Adrenal gland (tissue), 12 donors: ENCODE measurements around the gene SCAPER. TPM values are rescaled to one million over a fixed set of nuclear protein-coding genes. Genes with fewer than 3 reads are reported as not detected.
"Not testable (repeated sequence)": the region's sequence is repeated elsewhere in the genome, so short reads cannot be mapped to it uniquely, and the experiment has no call there.

Experiments used
- DNase-seq, 7 donors: peaks; one replicate each; pipeline ENCODE4 v3.0.0-alpha.2; 2019 to 2020
- H3K27ac ChIP-seq, 5 donors: fragments of 200-600 bp; sonication (generic) in 4 of 5; 1 replicate in 3 of 5; 2 replicates in 2 of 5; pipeline versions ENCODE4 v1.5.1 to v1.8.0; 2016 to 2020; ENCODE audit warnings: mild to moderate bottlenecking in 1 of 5
- H3K27me3 ChIP-seq: fragments of 200-600 bp; 2 replicates; pipeline ENCODE4 v1.8.0; 2021
- H3K36me3 ChIP-seq, 2 donors: fragments of 200-600 bp; replicated peaks in 1 of 2; 1 replicate in 1 of 2; 2 replicates in 1 of 2; pipeline versions ENCODE4 v1.5.1 to v1.8.0; 2018 to 2022
- H3K4me1 ChIP-seq, 2 donors: fragments of 200-600 bp; replicated peaks in 1 of 2; 1 replicate in 1 of 2; 2 replicates in 1 of 2; pipeline versions ENCODE4 v1.5.1 to v1.8.0; 2018 to 2021
- H3K4me3 ChIP-seq, 4 donors: fragments of 200-600 bp; sonication (generic) in 3 of 4; one replicate each; pipeline ENCODE4 v1.5.1; 2016 to 2018
- H3K9me3 ChIP-seq, 3 donors: fragments of 200-600 bp; sonication (generic) in 1 of 3; replicated peaks in 1 of 3; 1 replicate in 2 of 3; 2 replicates in 1 of 3; pipeline versions ENCODE4 v1.5.1 to v1.8.0; 2016 to 2021
- CTCF ChIP-seq, 6 experiments: fragments of 450-650 bp in 4 of 6; fragments of 200-600 bp in 2 of 6; sonication (generic) in 1 of 6; IDR thresholded peaks; 1 replicate in 5 of 6; 2 replicates in 1 of 6; pipeline versions ENCODE4 v1.5.1 to v1.8.0; 2016 to 2021; ENCODE audit warnings: antibody characterized with exemption in 6 of 6, mild to moderate bottlenecking in 2 of 6, moderate library complexity in 1 of 6
- POLR2A ChIP-seq, 2 donors: fragments of 450-650 bp; IDR thresholded peaks; one replicate each; pipeline ENCODE4 v1.6.1; 2017; ENCODE audit warnings: antibody characterized with exemption in 2 of 2, mild to moderate bottlenecking in 2 of 2, moderate library complexity in 1 of 2
- WGBS, 4 donors: extraction: QIAGEN DNeasy Blood & Tissue Kit in 2 of 4; methylation state at CpG; one replicate each; pipeline versions ENCODE4 v1.1.5 to v1.1.7; 2013 to 2017; 5-methylcytosine and 5-hydroxymethylcytosine counted together
- intact Hi-C, 2 donors: fragments of 100-400 bp; cut with DNase I; formaldehyde crosslinking; loops; one replicate each; pipeline versions ENCODE4 v1.14.1 to v1.15.0; 2022 to 2023
- polyA plus RNA-seq, 3 donors: library from polyadenylated mRNA; stranded (reverse); fragments of 200-250 nt in 2 of 3; fragments of 350-450 nt in 1 of 3; fragmentation: Illumina TruSeq in 1 of 3; extraction: RNeasy Lipid Tissue Mini Kit (QIAGEN cat#74804) in 1 of 3; gene quantifications; one replicate each; pipeline ENCODE4 v1.2.3, GENCODE V29; 2013 to 2014
- total RNA-seq, 9 donors: library from RNA; depleted of rRNA in 4 of 9; stranded (reverse); fragments of >200 nt in 4 of 9; fragments of 120-200 nt in 1 of 9; fragmentation: NEBNext Ultra II Directional in 1 of 9; extraction: Animal tissue kit (Norgen Biotek cat#: 25700) in 1 of 9; gene quantifications; one replicate each; pipeline versions ENCODE4 v1.1.0 to v1.2.4, GENCODE V29; 2013 to 2023
- donor health status: healthy with polysubstance abuse.
- donor health status: Bipolar disorder and iron deficiency.
- donor health status: DM: yes; HTN: yes; CAD: no.
- donor health status: DM: no; HTN: no; CAD: no.
- donor health status: DM: no; HTN: no; CAD: no.
- donor health status: DM: yes; HTN: yes; CAD: no.

SCAPER gene
- total and polyA plus RNA-seq, 12 donors, result 3.9 to 95.3 (median 24.1) TPM

DNA sequence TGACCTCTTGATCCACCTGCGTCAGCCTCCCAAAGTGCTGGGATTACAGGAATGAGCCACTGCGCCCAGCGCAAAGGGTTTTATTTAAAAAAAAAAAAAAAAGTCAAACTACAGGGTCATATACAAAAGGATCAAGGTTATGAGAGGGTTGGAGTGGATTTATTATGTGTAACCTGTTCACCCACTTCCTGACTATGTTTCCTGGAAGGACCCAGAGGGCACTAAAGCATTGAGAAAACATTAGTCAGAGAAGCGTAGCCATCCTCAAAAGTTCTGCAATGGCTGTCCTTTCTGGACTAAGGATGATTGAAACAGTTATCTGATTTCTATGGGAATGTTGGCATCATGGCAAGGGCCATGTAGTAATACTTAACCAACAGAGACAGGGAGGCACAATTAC lies 7.3 kb upstream of the SCAPER start:
- no peaks in the 10 kb centered on the region for H3K36me3 ChIP-seq
- H3K4me3 ChIP-seq, result no peak overlapping the region
- intact Hi-C loops, result no loop called here
- no peak for DNase-seq
- no peaks in the 10 kb centered on the region for H3K9me3 ChIP-seq
- no peaks in the 10 kb centered on the region for H3K27me3 ChIP-seq
- no peaks in the 10 kb centered on the region for H3K4me1 ChIP-seq
- no peak overlapping the region for H3K27ac ChIP-seq
- WGBS, 4 donors, result 70 to 87% (median 80%) methylated on average over 4 of the region's 4 CpGs
- TF ChIP-seq POLR2A (IDR thresholded peaks at IDR 0.05), result no peak
- no peak for TF ChIP-seq CTCF (IDR thresholded peaks at IDR 0.05)

GRCh38 chr15:76905855-76906254 lies 715 bp upstream of the SCAPER start:
- Histone ChIP-seq H3K4me1 (peaks cover 14 to 32% of the 10 kb centered on the region in 2 donors), H3K36me3 (no peaks in the 10 kb centered on the region), H3K4me3 (peak overlapping the region in 2 of 4 donors; percentile 87), H3K9me3 (no peaks in the 10 kb centered on the region), H3K27ac (peak overlapping the region in 4 of 5 donors; percentile 79 to 93 (median 92)), H3K27me3 (no peaks in the 10 kb centered on the region)
- intact Hi-C loops, result no loop called here
- no peak for DNase-seq
- WGBS, 4 donors, result 36 to 43% (median 40%) methylated on average over 9 of the region's 9 CpGs
- TF ChIP-seq CTCF (IDR thresholded peaks at IDR 0.05), result no peak

DNA sequence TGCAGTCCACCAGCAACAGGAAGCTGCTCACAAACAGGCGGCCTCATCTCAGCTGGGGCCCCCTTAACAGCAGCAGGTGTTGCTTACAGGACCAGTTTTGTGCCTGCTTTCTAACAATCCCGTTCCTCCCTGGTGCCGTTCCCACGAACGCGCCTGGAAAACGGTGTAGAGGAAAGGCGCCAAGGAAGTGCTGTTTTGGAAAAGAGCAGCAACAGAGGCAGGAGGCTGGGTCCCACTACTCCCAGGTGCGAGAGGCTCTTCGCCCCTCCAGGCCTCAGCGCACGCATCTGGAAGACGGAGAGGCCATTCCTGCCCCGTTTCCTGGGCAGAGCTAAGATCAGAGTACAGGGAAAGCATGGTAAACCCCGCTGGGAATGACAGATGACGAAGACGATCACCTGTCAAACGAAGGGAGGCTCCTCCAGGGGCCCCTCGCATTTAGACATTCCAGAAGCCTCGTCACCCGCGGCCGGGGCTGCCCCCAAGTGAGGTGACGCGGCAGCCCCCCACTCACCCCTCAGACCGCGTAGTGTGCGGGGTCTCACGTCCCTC lies 603 bp downstream of the SCAPER start:
- Histone ChIP-seq H3K27ac (peak overlapping the region; percentile 63 to 93 (median 92)), H3K9me3 (no peaks in the 10 kb centered on the region), H3K4me3 (peak overlapping the region; percentile 71 to 91 (median 87)), H3K36me3 (no peaks in the 10 kb centered on the region), H3K4me1 (peaks cover 14 to 32% of the 10 kb centered on the region in 2 donors), H3K27me3 (no peaks in the 10 kb centered on the region)
- TF ChIP-seq POLR2A (IDR thresholded peaks at IDR 0.05), result no peak
- intact Hi-C loops, result no loop called here
- DNase-seq, result peak in 6 of 7 donors; percentile 20 to 61 (median 31)
- WGBS, 4 donors, result 1 to 4% (median 2%) methylated on average over 3 to 29 of the region's 29 CpGs

GRCh38 chr15:76903251-76903681 lies 1.9 kb downstream of the SCAPER start:
- H3K4me1 ChIP-seq, result peaks cover 14 to 32% of the 10 kb centered on the region in 2 donors
- no peaks in the 10 kb centered on the region for H3K27me3 ChIP-seq
- no peaks in the 10 kb centered on the region for H3K36me3 ChIP-seq
- DNase-seq, result peak in 1 of 7 donors; percentile 8
- intact Hi-C loops, result no loop called here
- H3K9me3 ChIP-seq, result no peaks in the 10 kb centered on the region
- H3K27ac ChIP-seq, result peak overlapping the region in 4 of 5 donors; percentile 1 to 92 (median 68)
- no peak overlapping the region for H3K4me3 ChIP-seq
- TF ChIP-seq CTCF (IDR thresholded peaks at IDR 0.05) (peak in 3 of 6 experiments; percentile 17 to 31 (median 30)), POLR2A (IDR thresholded peaks at IDR 0.05) (no peak)

- no peak overlapping the region for H3K4me3 ChIP-seq
- H3K4me1 ChIP-seq, result peaks cover 14 to 32% of the 10 kb centered on the region in 2 donors
- H3K9me3 ChIP-seq, result no peaks in the 10 kb centered on the region
- H3K27me3 ChIP-seq, result no peaks in the 10 kb centered on the region
- TF ChIP-seq CTCF (IDR thresholded peaks at IDR 0.05) (no peak), POLR2A (IDR thresholded peaks at IDR 0.05) (no peak)
- no peak overlapping the region for H3K27ac ChIP-seq
- no peak for DNase-seq
- intact Hi-C loops, result no loop called here
- 97 to 100% (median 98%) methylated on average over 2 of the region's 2 CpGs for WGBS, 4 donors
- no peaks in the 10 kb centered on the region for H3K36me3 ChIP-seq
These were observed 3.2 kb downstream of the SCAPER start for GRCh38 chr15:76901965-76902364.

DNA sequence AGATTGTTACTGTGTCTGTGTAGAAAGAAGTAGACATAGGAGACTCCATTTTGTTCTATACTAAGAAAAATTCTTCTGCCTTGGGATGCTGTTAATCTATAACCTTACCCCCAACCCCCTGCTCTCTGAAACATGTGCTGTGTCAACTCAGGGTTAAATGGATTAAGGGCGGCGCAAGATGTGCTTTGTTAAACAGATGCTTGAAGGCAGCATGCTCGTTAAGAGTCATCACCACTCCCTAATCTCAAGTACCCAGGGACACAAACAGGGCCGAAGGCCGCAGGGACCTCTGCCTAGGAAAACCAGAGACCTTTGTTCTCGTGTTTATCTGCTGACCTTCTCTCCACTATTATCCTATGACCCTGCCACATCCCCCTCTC lies 5.2 kb downstream of the SCAPER start:
- WGBS, 4 donors, result 28 to 70% (median 60%) methylated on average over 2 to 4 of the region's 6 CpGs
- intact Hi-C loops, DNase-seq, H3K27ac ChIP-seq, H3K27me3 ChIP-seq, H3K36me3 ChIP-seq, H3K9me3 ChIP-seq, H3K4me3 ChIP-seq: not testable (repeated sequence)
- peaks cover 14 to 24% of the 10 kb centered on the region in 2 donors for H3K4me1 ChIP-seq

DNA sequence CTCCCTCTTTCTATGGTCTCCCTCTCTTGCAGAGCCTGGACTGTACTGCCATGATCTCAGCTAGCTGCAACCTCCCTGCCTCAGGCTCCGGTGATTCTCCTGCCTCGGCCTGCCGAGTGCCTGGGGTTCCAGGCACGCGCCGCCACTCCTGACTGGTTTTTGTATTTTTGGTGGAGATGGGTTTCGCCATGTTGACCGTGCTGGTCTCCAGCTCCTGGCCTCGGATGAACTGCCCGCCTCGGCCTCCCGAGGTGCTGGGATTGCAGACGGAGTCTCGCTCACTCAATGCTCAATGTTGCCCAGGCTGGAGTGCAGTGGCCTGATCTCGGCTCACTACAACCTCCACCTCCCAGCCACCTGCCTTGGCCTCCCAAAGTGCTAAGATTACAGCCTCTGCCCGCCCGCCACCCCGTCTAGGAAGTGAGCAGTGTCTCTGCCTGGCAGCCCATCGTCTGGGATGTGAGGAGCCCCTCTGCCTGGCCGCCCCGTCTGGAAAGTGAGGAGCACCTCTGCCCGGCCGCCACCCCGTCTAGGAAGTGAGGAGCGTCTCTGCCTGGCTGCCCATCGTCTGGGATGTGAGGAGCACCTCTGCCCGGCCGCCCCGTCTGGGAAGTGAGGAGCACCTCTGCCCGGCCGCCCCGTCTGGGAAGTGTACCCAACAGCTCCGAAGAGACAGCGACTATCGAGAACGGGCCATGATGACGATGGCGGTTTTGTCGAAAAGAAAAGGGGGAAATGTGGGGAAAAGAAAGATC lies 5.8 kb downstream of the SCAPER start:
- DNase-seq, H3K27me3 ChIP-seq, intact Hi-C loops, H3K9me3 ChIP-seq, H3K4me3 ChIP-seq, H3K36me3 ChIP-seq, H3K27ac ChIP-seq: not testable (repeated sequence)
- H3K4me1 ChIP-seq, result peaks cover 14 to 22% of the 10 kb centered on the region in 2 donors
- 92 to 96% (median 95%) methylated on average over 31 to 39 of the region's 39 CpGs for WGBS, 4 donors
